Activated T-helper 1 cell treated with anti-CD3 and anti-CD28 coated beads, Interleukin-12 subunit alpha, Interleukin-12 subunit beta, Interleukin-2, Interleukin-4 antibody, amounts not matched to agents 30 ng/mL and 10 ng/mL and 1 ng/mL, durations not matched to agents 14 hours and 24 hours and 36 hours (primary cell): ENCODE results near the gene OCRL. TPM values are rescaled to one million over a fixed set of nuclear protein-coding genes. Genes with fewer than 3 reads are reported as not detected.

Source experiments
- DNase-seq: peaks from one replicate; pipeline ENCODE4 v3.0.0; 2021; ENCODE audit warnings: low spot score
- H3K27ac Mint-ChIP-seq: one replicate; pipeline ENCODE4 v1.8.0; 2021; ENCODE audit warnings: mild to moderate bottlenecking, mixed read lengths
- H3K27me3 Mint-ChIP-seq: one replicate; pipeline ENCODE4 v1.8.0; 2022; ENCODE audit warnings: mild to moderate bottlenecking, moderate library complexity, mixed read lengths; ENCODE audit not compliant: insufficient read depth
- H3K36me3 Mint-ChIP-seq: one replicate; pipeline ENCODE4 v1.8.0; 2021; ENCODE audit warnings: low read depth, mixed read lengths
- H3K4me1 Mint-ChIP-seq: one replicate; pipeline ENCODE4 v1.8.0; 2021; ENCODE audit warnings: low read depth, mixed read lengths
- H3K4me3 Mint-ChIP-seq: one replicate; pipeline ENCODE4 v1.8.0; 2021; ENCODE audit warnings: mild to moderate bottlenecking, moderate library complexity, mixed read lengths
- H3K9me3 Mint-ChIP-seq: one replicate; pipeline ENCODE4 v1.8.0; 2021; ENCODE audit warnings: mixed read lengths
- intact Hi-C: fragments of 100-400 bp; cut with micrococcal nuclease; formaldehyde crosslinking; loops from one replicate; pipeline ENCODE4 v1.15.1; 2024
- total RNA-seq: library from RNA; stranded (reverse); gene quantifications from 2 replicates; pipeline ENCODE4 v1.2.3, GENCODE V29; 2022

OCRL gene
- total RNA-seq, 1 donor from 2014 or later, result 3.8 TPM

- Mint-ChIP-seq H3K9me3 (no peaks in the 10 kb centered on the region), H3K27me3 (peaks cover 2% of the 10 kb centered on the region), H3K4me1 (peaks cover 19% of the 10 kb centered on the region), H3K36me3 (no peaks in the 10 kb centered on the region), H3K4me3 (no peak overlapping the region), H3K27ac (no peak overlapping the region)
- DNase-seq, result no peak
- intact Hi-C loops, result loop anchor here (1.0 to 10.0 kb wide), 5 partner anchors 184 to 1314 kb away; no protein-coding TSS in a partner anchor
Measured at GRCh38 chrX:129600981-129601424, 60.9 kb downstream of the OCRL start.

- intact Hi-C loops, result loop anchor here (1.0 to 10.0 kb wide), 9 partner anchors 30 to 1308 kb away; partner anchors contain the start of gene ZDHHC9
- peak; percentile 26 for DNase-seq
- Mint-ChIP-seq H3K27ac (no peak overlapping the region), H3K27me3 (peaks cover 3% of the 10 kb centered on the region), H3K4me1 (peaks cover 20% of the 10 kb centered on the region), H3K4me3 (no peak overlapping the region), H3K9me3 (no peaks in the 10 kb centered on the region), H3K36me3 (no peaks in the 10 kb centered on the region)
Measured at GRCh38 chrX:129606918-129607317, 66.9 kb downstream of the OCRL start.

GRCh38 chrX:129608496-129608895, 68.4 kb downstream of the OCRL start:
- H3K27ac Mint-ChIP-seq, result peak overlapping the region; percentile 51
- DNase-seq, result no peak
- H3K27me3 Mint-ChIP-seq, result peaks cover 3% of the 10 kb centered on the region
- H3K4me1 Mint-ChIP-seq, result peaks cover 20% of the 10 kb centered on the region
- H3K4me3 Mint-ChIP-seq, result no peak overlapping the region
- H3K36me3 Mint-ChIP-seq, result no peaks in the 10 kb centered on the region
- no peaks in the 10 kb centered on the region for H3K9me3 Mint-ChIP-seq
- intact Hi-C loops, result loop anchor here (5.0 to 10.0 kb wide), 4 partner anchors 176 to 1306 kb away; partner anchors contain the start of gene ZDHHC9

- peaks cover 3% of the 10 kb centered on the region for H3K27me3 Mint-ChIP-seq
- no peaks in the 10 kb centered on the region for H3K36me3 Mint-ChIP-seq
- peaks cover 20% of the 10 kb centered on the region for H3K4me1 Mint-ChIP-seq
- no peak overlapping the region for H3K27ac Mint-ChIP-seq
- H3K4me3 Mint-ChIP-seq, result no peak overlapping the region
- intact Hi-C loops, result loop anchor here (5.0 to 10.0 kb wide), 4 partner anchors 175 to 1305 kb away; partner anchors contain the start of gene ZDHHC9
- H3K9me3 Mint-ChIP-seq, result no peaks in the 10 kb centered on the region
- no peak for DNase-seq
Measured at GRCh38 chrX:129609395-129609794, 69.3 kb downstream of the OCRL start.

- intact Hi-C loops, result no loop called here
- no peaks in the 10 kb centered on the region for H3K36me3 Mint-ChIP-seq
- peaks cover 9% of the 10 kb centered on the region for H3K4me1 Mint-ChIP-seq
- H3K4me3 Mint-ChIP-seq, result no peak overlapping the region
- no peak for DNase-seq
- H3K27me3 Mint-ChIP-seq, result peaks cover 3% of the 10 kb centered on the region
- no peaks in the 10 kb centered on the region for H3K9me3 Mint-ChIP-seq
- H3K27ac Mint-ChIP-seq, result no peak overlapping the region
Measured at GRCh38 chrX:129612396-129612795, 72.3 kb downstream of the OCRL start.

GRCh38 chrX:129613596-129613995, 73.5 kb downstream of the OCRL start:
- peak; percentile 5 for DNase-seq
- Mint-ChIP-seq H3K27me3 (peaks cover 3% of the 10 kb centered on the region), H3K9me3 (no peaks in the 10 kb centered on the region), H3K4me3 (no peak overlapping the region), H3K36me3 (no peaks in the 10 kb centered on the region), H3K4me1 (peaks cover 9% of the 10 kb centered on the region), H3K27ac (no peak overlapping the region)
- intact Hi-C loops, result no loop called here

- Mint-ChIP-seq H3K36me3 (no peaks in the 10 kb centered on the region), H3K4me3 (no peak overlapping the region), H3K4me1 (peaks cover 9% of the 10 kb centered on the region), H3K9me3 (no peaks in the 10 kb centered on the region), H3K27ac (no peak overlapping the region), H3K27me3 (peaks cover under 1% of the 10 kb centered on the region)
- no peak for DNase-seq
- intact Hi-C loops, result no loop called here
Measured at GRCh38 chrX:129614481-129615255, 74.6 kb downstream of the OCRL start.

- Mint-ChIP-seq H3K36me3 (no peaks in the 10 kb centered on the region), H3K4me1 (peaks cover 9% of the 10 kb centered on the region), H3K9me3 (no peaks in the 10 kb centered on the region), H3K4me3 (no peak overlapping the region), H3K27ac (no peak overlapping the region), H3K27me3 (no peaks in the 10 kb centered on the region)
- intact Hi-C loops, result no loop called here
- DNase-seq, result no peak
Measured at GRCh38 chrX:129617420-129617819, 77.4 kb downstream of the OCRL start.

GRCh38 chrX:129618997-129619396, 78.9 kb downstream of the OCRL start:
- Mint-ChIP-seq H3K36me3 (no peaks in the 10 kb centered on the region), H3K4me1 (peaks cover 4% of the 10 kb centered on the region), H3K9me3 (no peaks in the 10 kb centered on the region), H3K4me3 (no peak overlapping the region), H3K27ac (no peak overlapping the region), H3K27me3 (no peaks in the 10 kb centered on the region)
- intact Hi-C loops, result no loop called here
- no peak for DNase-seq

- intact Hi-C loops, result no loop called here
- peaks cover 9% of the 10 kb centered on the region for H3K27me3 Mint-ChIP-seq
- H3K27ac Mint-ChIP-seq, result no peak overlapping the region
- no peak overlapping the region for H3K4me3 Mint-ChIP-seq
- H3K4me1 Mint-ChIP-seq, result no peaks in the 10 kb centered on the region
- H3K36me3 Mint-ChIP-seq, result no peaks in the 10 kb centered on the region
- H3K9me3 Mint-ChIP-seq, result no peaks in the 10 kb centered on the region
- DNase-seq, result no peak
Measured at GRCh38 chrX:129622757-129623301, 82.8 kb downstream of the OCRL start.

GRCh38 chrX:129626026-129626425, 86.0 kb downstream of the OCRL start:
- no peak overlapping the region for H3K27ac Mint-ChIP-seq
- no peak for DNase-seq
- H3K36me3 Mint-ChIP-seq, result no peaks in the 10 kb centered on the region
- peaks cover 11% of the 10 kb centered on the region for H3K27me3 Mint-ChIP-seq
- H3K4me1 Mint-ChIP-seq, result no peaks in the 10 kb centered on the region
- intact Hi-C loops, result no loop called here
- no peak overlapping the region for H3K4me3 Mint-ChIP-seq
- H3K9me3 Mint-ChIP-seq, result no peaks in the 10 kb centered on the region

- H3K9me3 Mint-ChIP-seq, result no peaks in the 10 kb centered on the region
- no peaks in the 10 kb centered on the region for H3K4me1 Mint-ChIP-seq
- no peak overlapping the region for H3K27ac Mint-ChIP-seq
- intact Hi-C loops, result loop anchor here (10.0 kb wide), 1 partner anchor 275 kb away; the partner anchor contains the start of gene UTP14A
- no peak overlapping the region for H3K4me3 Mint-ChIP-seq
- no peak for DNase-seq
- peaks cover 11% of the 10 kb centered on the region for H3K27me3 Mint-ChIP-seq
- H3K36me3 Mint-ChIP-seq, result no peaks in the 10 kb centered on the region
Measured at GRCh38 chrX:129629837-129630236, 89.8 kb downstream of the OCRL start.

- DNase-seq, result no peak
- Mint-ChIP-seq H3K9me3 (no peaks in the 10 kb centered on the region), H3K4me1 (no peaks in the 10 kb centered on the region), H3K27me3 (peaks cover 2% of the 10 kb centered on the region), H3K4me3 (no peak overlapping the region), H3K36me3 (no peaks in the 10 kb centered on the region), H3K27ac (no peak overlapping the region)
- intact Hi-C loops, result loop anchor here (10.0 kb wide), 1 partner anchor 273 kb away; the partner anchor contains the start of gene UTP14A
Measured at GRCh38 chrX:129631849-129632248, 91.8 kb downstream of the OCRL start.
